NCI-H2196 treated with DMSO at 0.1 percent for 48 hours (cell line): Measurements from ENCODE around the gene BIN2.
"Not testable (repeated sequence)": the region's sequence is repeated elsewhere in the genome, so short reads cannot be mapped to it uniquely, and the experiment has no call there.

ENCODE experiments used
- DNase-seq: peaks from one replicate; lab custom pipeline; 2025; ENCODE audit not compliant: unreplicated experiment; lab: John Stamatoyannopoulos, UW

The BIN2 gene

DNA sequence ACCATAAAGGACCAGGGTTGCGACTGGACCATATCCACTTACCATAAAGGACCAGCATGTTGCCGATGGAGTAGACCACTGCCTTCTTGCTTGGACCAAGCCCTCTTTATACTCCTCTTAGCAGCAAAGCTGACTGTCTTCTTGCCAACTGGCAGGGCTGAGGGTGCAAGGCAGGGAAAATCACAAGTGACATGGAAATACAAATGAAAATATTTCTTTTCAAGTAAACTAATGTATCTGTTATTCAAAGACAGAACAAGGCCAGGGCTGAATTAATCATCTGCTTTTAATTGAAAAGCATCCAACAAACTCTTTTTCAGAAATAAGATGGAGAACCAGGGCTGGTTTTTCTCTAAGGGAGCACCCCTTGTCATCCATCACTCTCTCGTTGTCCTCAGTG is 22.6 kb upstream of the BIN2 start, which contains the start of gene CELA1:
CELA1 (minus strand) TSS at position 99 of the 400 bp plus-strand sequence; CDS start at position 58, 41 bp downstream.
- no peak for DNase-seq

DNA sequence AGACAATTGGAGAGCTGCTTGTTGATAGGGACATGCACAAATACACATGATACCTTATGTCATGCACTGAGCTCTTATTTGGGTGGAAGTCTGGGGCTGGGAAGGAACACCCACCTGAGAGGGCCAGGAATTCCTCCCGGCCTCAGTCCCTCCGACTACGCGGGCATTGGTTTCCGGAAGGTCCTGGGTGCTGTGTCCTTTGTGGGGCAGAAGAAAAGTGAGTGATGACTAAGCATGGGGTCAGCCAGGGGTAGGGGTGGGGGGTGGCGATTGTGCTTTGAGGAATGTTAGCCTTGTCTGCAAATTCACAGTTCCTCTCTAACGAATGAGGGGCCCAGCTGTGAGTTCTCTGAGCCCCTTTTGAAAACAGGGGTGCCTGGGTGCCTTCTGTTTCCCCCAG is 21.7 kb upstream of the BIN2 start:
- DNase-seq: no peak

DNA sequence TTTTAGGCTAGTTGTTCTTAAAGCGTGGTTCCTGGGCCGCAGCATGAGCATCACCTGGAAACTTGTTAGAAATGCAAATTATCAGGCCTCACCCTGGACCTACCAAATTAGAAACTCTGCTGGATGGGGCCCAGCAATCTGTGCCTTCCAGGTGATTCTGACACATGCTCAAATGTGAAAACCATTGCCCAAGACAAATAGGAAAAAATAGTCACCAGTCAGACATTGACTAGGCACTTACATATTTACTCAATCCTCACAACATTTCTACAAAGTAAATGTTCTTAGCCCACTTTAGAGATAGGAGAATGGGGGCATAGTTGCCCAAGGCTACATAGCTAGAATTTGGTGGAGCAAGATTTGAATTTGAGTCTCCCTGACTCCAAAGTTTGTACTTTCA is 19.2 kb upstream of the BIN2 start:
- DNase-seq: no peak

DNA sequence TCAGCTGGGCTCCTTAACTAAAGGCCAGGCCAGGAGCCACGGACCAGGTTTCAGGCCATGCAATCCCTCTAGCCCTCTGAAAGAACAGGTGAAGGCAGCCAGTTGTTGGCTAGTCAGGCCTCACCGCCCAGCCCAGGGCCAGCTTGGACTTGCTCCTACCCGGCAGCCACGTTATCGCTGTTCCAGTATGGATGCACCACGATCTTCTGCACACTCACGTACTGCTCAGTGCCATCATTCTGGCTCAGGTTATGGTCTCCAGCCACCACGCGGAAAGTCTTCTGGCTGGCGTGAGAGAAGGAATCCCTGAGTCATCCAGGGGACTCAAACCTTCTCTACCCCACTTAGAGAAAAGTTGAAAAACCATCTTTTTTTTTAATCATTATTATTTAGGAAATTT is 18.4 kb upstream of the BIN2 start:
- no peak for DNase-seq

DNA sequence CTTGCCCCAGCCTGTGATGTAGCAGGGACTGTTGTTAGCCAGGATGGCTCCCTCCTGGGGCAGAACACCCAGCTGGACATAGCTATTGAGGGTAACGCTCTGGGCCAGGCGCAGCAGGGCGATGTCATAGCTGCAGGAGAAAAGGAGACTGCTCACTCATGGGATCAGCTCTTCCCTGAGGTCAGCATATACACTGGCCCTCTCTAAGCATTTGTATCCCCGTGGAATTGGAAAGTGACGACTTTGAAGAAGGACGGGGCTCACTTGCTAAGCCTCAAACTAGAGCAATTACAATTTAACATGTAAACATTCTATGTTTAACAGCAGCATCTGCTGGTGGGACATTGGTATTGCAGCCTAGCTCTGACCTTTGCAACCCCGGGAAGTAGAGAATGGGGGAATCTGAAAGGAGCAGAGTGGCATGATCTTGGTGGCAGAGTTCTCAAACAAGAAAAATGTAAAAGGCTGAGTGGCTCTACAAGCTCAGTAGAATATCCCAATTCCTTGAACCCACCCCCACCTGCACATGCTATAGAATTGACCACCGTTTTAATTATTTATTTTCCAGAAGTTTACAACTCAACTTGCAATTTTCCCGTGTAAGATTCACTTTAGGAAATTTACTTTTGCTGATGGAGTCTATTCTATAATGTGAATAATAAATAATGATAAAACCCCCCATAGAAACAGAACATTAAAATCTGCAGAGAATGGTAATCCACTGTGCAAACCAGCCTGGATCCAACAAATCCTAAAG is 17.5 kb upstream of the BIN2 start:
- peak; percentile 25 for DNase-seq

DNA sequence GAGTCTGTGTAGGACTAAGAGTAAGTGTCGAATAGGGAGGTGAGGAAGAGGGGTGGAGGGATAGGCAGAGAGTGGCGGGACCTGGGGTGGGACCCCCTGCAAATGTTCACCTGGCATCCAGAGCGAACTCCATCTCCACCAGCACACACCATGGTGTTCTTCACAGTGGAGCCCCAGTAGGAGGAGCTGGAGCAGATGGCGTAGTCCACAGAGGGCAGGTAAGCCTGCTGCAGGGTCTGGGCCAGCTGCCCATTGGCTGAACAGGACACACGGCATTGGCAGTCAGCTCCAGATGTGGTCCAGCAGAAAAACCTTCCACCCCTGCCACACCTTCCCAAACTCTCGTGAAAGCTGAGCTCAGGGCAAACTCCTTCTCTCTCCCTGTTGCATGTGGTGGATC is 15.8 kb upstream of the BIN2 start:
- DNase-seq: no peak

DNA sequence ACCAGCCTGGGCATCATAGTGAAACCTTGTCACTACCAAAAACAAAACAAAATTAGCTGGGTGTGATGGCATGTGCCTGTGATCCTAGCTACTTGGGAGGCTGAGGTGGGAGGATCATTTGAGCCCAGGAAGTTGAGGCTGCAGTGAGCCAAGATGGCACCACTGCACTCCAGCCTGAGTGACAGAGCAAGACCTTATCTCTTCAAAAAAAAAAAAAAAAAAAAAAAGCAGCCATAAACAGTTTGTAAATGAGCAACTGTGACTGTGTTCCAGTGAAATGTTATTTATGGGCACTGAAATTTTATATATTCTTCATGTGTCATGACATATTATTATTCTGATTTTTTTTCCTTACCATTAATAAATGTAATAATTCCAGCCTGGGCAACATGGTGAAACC is 13.4 kb upstream of the BIN2 start:
- DNase-seq: not testable (repeated sequence)

DNA sequence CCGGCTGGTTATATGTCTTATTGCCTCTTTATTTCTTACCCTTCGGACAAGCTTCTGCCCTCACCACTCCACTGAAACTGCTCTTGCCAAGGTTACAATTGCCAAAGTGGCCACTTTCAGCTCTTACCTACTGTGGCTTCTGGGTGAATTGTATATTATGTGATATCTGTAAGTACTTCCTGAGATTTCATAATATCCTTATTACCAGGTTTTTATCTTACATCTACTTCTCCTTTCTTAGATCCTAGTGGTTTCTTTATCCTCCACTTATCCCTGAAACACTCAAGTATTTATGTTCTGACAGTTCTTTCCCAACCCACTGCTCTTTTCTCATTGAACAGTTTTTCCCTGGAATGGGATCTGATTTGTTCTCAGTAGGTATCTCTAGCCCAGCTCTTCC is 12.0 kb upstream of the BIN2 start:
- DNase-seq: no peak

DNA sequence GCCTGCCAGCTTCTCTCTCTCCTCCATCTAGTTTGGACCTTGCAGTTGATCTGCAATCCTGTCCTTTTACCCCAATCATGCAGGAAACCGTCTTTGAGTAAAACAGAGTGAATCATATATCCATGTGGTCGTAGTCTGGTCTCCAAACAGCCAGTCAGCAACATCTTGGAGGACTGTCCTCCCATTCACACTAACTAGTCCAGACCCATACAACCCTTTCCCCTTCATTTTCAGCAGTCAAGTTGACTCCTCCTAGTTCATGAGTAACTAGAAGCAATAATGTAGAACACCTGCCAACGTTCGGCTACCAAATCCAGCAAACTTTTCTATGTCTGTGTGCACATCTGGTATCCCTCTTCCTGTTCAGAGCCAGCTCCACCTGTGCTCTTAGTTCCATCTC is 10.8 kb upstream of the BIN2 start:
- no peak for DNase-seq

DNA sequence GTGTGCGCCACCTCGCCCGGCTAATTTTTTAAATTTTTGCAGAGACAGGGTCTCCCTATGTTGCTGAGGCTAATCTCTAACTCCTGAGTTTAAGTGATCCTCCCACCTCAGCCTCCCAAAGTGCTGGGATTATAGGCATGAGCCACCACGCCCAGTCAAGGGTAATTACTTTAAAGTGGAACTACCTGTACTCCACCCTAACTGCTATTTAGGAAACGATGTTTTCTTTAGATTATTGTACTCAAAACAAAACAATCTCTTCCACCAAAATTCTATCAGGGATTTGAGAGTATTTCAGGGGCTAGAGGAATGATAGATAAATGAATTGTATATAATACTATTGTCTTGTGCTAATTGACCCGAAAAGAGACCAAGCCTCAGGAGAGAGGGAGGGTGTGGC is 9.6 kb upstream of the BIN2 start:
- DNase-seq: no peak

DNA sequence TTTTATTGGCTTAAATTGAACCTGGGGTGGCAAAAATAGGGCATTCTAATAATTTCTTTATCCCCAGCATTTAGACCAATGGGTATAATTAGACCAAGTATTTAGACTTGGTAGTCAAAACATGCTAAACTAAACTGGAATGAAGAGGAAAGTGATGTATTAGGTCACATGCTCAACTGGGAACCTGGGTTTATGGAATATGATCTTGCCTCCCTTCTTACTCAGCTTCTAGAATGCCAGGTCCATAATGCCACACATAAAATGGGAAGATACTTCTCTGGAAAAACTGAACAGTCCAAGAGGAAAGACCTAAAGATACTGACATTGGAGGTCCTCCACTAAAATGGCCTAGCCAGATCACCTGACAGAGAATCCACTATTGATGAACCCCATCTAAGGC is 6.2 kb upstream of the BIN2 start:
- no peak for DNase-seq

DNA sequence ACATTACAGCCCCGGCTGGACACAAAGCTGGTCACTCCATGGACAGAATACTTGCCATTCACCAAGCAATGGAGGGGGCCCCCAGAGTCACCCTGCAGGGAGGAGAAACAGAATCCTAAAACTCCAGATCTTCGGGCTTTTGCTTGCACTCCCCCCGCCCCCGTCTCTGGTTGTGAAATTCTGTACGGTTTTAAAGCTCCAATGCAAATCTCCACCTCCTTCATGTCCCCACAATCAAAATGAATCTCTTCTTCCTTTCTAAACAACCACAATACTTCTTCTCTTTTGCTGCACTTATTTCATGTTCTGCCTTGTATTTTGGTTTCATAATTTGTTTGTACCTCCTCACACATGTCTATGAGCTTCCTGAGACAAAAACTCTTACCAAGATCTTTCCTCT is 5.8 kb upstream of the BIN2 start:
- no peak for DNase-seq

DNA sequence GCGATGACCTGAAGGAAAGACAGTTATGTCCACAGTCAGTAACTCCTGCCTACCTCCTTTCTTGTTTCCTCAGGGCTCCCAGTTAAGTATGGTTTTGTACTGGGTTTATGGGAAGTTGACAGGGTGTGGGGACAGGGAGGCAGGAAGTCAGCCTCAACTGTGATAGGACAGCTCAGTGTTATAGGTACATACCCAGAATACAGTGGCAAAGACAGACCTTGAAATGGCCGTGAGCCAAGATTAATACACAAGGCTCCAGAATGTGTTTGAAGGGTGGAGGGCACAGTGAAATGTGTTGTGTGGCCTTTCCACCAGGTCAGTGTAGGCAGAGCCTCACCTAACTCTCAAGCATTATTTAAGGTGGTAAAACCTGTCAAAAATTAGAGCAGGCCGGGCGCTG is 4.6 kb upstream of the BIN2 start:
- no peak for DNase-seq

DNA sequence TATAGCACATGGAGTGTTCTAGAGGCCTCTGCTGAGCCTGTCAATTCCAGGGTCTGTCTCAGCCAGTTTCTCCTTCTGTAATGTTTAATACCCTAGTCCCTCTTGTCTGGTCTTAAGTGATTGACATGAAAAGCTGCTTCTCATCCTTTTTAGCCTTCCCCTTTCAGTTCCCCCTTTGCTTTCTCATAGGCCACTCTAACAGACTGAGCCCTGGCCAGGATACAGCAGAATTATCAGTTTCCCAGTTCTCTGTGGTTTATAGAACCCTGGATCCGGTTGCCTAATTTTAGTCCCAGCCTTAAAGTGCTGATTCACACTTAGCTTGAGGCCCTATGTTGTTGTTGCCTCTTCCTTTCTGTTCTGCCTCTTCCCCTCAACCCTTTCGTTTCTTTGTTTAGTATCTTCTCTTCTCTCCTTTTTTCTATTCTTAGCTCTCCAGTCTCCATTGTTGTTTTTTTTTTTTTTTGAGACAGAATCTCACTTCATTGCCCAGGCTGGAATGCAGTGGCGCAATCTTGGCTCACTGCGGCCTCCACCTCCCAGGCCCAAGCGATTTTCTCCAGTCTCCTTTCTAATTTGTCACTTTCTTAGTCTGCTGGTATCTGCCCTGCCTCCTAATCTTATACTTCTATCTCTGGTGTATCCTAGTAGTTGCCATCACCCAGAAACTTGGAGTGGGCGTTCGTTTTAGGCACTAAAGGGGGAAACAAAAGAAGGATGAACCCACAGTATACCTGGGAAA is 2.9 kb upstream of the BIN2 start:
- DNase-seq: no peak

DNA sequence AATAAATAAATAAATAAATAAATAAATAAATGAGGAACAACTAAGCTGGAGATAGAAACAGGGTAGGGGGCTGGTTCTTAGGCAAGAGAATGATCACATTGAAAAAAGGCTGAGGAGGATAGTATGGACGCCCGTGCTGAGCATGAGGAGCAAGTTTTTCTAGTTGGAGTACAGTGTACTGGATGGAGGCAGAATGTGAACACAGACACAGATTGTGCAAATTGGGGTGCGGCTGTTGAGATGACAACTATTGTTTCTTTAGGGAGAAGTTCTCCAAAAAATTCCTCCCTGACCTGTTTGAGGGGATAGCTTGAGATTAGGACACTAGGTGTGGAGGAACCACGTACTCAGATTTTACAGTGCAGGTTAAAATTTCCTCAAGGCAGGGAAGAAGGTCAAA is 979 bp upstream of the BIN2 start:
- no peak for DNase-seq

DNA sequence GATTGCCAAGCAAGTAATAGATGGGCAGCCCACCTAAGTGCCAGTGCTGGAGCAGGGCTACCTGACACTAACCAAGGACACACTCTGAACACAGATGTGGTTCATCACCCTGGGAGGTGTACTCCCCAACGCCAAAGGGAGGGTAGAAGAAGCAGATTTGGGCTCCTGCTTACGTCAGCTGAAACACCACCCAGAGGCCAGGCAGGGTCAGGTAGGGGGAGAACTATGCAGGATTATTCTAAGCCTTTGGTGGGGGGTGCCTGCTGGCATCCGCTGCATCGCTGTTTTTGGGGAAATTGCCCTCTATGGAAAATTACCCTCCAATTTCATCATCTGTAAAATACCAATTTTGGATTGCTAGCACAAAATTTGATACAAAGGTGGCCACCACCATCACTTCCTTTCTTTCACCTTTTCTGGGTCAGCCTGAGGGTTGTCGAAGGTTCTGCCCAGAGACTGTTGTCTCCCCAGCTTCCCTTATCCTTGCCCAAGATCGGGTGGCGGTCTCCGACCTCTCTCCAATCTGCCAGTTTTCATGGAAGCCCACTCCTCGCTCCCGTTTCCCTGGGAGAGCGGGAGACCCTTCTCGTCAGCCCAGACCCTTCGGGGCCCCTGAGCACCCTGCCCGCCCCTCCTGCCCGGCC is 535 bp downstream of the BIN2 start:
- no peak for DNase-seq

DNA sequence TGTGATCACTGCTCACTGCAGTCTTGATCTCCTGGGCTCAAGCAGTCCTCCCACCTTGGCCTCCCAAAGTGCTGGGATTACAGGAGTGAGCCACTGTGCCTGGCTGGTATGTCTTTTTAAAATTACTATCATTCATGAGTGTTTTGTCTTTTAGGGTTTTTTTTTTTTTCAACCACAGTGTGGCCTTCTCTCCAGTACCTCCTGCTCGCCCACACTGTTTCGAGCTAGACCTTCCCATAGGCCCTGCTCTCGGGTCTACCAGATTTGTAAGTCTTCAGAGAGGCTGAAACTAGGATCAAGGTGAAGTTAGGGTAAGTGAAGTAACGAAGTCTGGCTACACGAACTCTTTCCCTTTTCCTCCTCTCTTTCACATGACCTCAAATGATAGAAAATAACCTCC is 1.5 kb downstream of the BIN2 start:
- no peak for DNase-seq

DNA sequence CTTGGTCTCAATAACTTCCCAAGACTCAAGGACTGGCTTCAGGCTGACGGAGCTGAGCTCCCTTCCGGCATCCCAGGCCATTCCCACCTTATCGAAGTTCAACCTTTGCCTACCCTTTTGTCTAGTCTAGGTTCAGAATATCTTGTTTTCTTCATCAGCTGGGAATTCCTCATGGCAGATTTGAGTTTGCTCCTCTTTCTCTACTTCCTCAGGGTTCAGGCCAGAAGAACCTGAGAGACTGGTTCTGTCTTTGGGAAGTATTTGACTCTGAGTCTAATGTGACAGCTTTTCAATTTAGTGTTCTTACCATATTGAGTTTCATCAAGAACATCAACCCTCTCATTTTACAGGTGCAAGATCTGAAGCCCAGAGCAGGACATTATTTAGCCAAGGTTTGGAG is 2.1 kb downstream of the BIN2 start:
- DNase-seq: no peak

DNA sequence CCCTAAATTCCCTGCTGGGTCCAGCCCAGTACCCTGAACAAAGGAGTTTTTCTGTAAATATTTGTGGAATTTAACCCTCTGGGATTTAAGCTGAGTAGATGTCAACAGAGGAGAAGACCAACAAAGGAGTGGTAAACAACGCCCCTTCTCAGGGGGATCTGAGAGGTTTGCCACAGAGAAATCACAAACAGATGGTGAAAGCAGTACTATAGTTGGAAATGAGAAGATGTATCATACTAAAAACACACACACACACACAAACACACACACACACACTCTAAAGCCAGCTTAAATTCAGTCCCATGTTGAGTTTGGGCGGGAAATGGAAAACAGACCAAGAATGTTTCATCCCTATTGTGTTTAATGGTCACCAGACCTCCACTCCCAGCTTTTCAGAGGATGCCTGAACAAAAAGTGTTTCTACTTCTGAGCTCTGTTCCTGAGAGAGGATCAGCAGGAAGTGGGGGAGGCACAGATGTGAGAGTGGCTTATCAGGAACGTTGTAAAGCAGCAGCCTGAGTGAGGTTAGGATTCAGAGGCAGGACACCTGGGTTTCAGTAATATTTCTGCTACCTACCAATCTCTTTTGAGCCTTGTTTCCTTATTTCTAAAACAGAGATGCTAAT is 3.2 kb downstream of the BIN2 start:
- DNase-seq: no peak

DNA sequence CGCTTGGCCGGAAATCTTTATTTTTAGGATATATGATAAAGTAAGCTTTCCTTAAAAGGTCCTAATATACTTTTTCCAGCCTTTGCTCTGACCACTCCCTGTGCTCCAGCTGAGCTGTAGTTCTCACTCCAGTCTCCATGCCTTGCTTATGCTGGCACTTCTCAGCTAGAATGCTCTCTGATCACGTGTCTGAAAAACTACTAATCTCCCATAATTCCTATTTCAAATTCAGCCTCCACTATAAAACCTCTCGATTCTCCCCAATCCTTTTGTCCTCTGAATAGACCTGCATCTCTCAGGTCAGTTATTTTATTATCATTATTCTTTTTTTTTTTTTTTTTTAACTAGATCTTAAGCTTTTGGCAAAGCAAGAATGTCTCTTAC is 3.7 kb downstream of the BIN2 start:
- DNase-seq: no peak

DNA sequence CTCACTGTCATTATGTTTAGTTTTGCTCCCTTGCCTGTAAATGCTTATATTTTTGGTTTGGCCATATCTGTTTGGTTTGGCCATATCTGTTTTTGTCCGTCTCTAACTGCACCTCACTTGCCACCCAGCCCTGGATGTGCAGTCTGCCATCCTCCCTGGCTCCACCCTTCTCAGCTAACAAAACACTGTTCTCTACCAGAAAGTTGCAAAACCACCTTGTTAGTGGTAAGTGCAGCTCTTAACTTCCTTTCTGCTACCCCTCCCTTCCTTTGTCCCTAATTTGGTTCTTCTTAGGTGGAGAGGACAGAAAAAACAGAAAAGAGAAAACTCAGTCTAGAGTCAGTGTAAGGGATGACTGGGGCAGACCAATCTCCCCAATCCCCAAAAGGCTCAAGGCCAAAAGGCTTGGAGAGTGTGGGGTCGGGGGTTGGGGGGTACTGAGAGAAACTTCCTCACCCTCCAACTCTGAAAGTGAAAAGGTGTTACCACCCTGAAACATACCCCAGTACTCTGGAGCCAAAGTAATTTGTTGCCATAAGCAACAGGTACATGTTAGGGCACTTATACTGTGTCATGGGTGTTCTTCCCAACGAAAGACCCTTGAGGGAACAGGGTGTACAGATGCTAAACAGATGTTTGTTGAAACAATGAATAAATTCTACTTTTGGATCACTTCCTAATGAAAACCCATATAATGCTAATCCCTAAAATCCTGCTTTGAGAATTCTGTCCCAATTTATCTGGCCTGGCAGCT is 5.0 kb downstream of the BIN2 start:
- DNase-seq: no peak
